Natural killer cell (primary cell): ENCODE data around the gene CRIM1. TPM values are rescaled to one million over a fixed set of nuclear protein-coding genes. Genes with fewer than 3 reads are reported as not detected.

Experiments used
- ATAC-seq, 3 donors: fragments of 150-1000 bp in 2 of 3; fragments of 200-7000 bp in 1 of 3; cut with Tn5 transposase; 1 replicate in 1 of 3; 2 replicates in 2 of 3; pipeline ENCODE4 v1.10.0; 2021; ENCODE audit warnings: mild to moderate bottlenecking in 2 of 3, moderate library complexity in 2 of 3
- DNase-seq, 2 donors: peaks; one replicate each; pipeline versions ENCODE4 v3.0.0 to v3.0.0-alpha.2; 2013 to 2021; ENCODE audit warnings: mixed read lengths in 1 of 2
- H3K27ac ChIP-seq: one replicate; pipeline ENCODE4 v1.5.1; 2013; ENCODE audit warnings: mild to moderate bottlenecking, low read length
- H3K27me3 ChIP-seq: one replicate; pipeline ENCODE4 v1.6.1; 2013; ENCODE audit warnings: low read length; ENCODE audit not compliant: control insufficient read depth, insufficient read depth
- H3K36me3 ChIP-seq: one replicate; pipeline ENCODE4 v1.6.1; 2013; ENCODE audit warnings: low read length; ENCODE audit not compliant: control insufficient read depth, insufficient read depth
- H3K4me1 ChIP-seq: one replicate; pipeline ENCODE4 v1.6.1; 2013; ENCODE audit warnings: low read length; ENCODE audit not compliant: control insufficient read depth, insufficient read depth
- H3K4me3 ChIP-seq: one replicate; pipeline ENCODE4 v1.5.1; 2013; ENCODE audit warnings: low read length
- H3K9me3 ChIP-seq: one replicate; pipeline ENCODE4 v1.6.1; 2013; ENCODE audit warnings: low read length; ENCODE audit not compliant: control insufficient read depth, insufficient read depth
- H3K27ac Mint-ChIP-seq, 2 donors: one replicate each; pipeline ENCODE4 v1.8.0; 2022; ENCODE audit warnings: mild to moderate bottlenecking in 2 of 2, mixed read lengths in 2 of 2, moderate library complexity in 1 of 2
- H3K27me3 Mint-ChIP-seq, 2 donors: one replicate each; pipeline ENCODE4 v1.8.0; 2022; ENCODE audit warnings: low read depth in 2 of 2, mixed read lengths in 2 of 2
- H3K36me3 Mint-ChIP-seq: one replicate; pipeline ENCODE4 v1.8.0; 2022; ENCODE audit warnings: mixed read lengths
- H3K4me1 Mint-ChIP-seq, 2 donors: one replicate each; pipeline ENCODE4 v1.8.0; 2022; ENCODE audit warnings: mixed read lengths in 2 of 2
- H3K4me3 Mint-ChIP-seq: one replicate; pipeline ENCODE4 v1.8.0; 2022; ENCODE audit warnings: mild to moderate bottlenecking, moderate library complexity, mixed read lengths
- H3K9me3 Mint-ChIP-seq, 2 donors: one replicate each; pipeline ENCODE4 v1.8.0; 2022; ENCODE audit warnings: mixed read lengths in 2 of 2
- WGBS: methylation state at CpG from one replicate; pipeline ENCODE4 v1.1.7; 2013; ENCODE audit warnings: missing lambda C conversion rate; ENCODE audit not compliant: insufficient coverage; 5-methylcytosine and 5-hydroxymethylcytosine counted together
- intact Hi-C: fragments of 100-400 bp; cut with micrococcal nuclease; formaldehyde crosslinking; loops from one replicate; pipeline ENCODE4 v1.14.2; 2022
- total RNA-seq, 4 donors: library from RNA; stranded (reverse); fragments of 120-200 nt in 1 of 4; gene quantifications; one replicate each; pipeline versions ENCODE4 v1.2.3 to v1.2.4, GENCODE V29; 2013 to 2022
- TF ChIP-seq, protein P1 (sequence below): fragments of 200-600 bp; IDR thresholded peaks from one replicate; pipeline ENCODE4 v1.8.0; 2022; ENCODE audit warnings: antibody characterized with exemption

The CRIM1 gene
- total RNA-seq, 3 donors from 2014 or later (not counting 1 experiment from before 2014, with no cell fraction given), result 19.3 to 34.1 (median 32.9) TPM

DNA sequence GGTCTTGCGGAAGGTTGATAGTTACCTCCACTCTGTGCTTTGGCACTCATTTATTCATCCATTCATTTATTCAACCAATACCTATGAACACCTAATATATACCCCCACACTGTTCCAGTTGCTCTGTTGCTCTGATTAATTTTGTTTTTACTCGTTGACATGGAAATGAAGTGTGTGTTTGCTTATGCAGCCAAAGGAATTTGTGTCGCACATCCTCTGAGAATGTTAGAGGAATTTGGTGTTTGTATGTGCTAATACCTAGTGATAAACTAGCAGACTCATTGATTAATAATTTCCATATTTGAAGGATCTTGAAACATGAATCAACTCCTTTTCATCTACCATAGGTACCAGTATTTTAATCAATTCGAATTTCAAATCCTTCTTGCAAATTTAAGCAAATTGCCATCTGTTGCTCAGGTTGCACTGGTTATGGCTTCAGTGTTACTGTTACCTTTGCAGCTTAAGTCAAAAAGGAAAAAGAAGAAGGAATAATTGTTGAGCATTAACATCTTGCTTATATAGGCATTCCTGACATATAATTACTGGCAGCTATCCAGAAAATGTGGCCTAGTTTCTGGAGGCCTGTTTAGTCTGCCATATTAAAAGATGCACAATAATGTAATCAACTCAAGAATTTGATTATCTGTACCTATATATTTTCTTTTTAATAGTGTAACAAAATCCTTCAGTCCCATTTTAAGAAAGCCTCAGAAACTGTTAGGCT lies 25.7 kb upstream of the CRIM1 start:
- TF ChIP-seq, protein P1, sequence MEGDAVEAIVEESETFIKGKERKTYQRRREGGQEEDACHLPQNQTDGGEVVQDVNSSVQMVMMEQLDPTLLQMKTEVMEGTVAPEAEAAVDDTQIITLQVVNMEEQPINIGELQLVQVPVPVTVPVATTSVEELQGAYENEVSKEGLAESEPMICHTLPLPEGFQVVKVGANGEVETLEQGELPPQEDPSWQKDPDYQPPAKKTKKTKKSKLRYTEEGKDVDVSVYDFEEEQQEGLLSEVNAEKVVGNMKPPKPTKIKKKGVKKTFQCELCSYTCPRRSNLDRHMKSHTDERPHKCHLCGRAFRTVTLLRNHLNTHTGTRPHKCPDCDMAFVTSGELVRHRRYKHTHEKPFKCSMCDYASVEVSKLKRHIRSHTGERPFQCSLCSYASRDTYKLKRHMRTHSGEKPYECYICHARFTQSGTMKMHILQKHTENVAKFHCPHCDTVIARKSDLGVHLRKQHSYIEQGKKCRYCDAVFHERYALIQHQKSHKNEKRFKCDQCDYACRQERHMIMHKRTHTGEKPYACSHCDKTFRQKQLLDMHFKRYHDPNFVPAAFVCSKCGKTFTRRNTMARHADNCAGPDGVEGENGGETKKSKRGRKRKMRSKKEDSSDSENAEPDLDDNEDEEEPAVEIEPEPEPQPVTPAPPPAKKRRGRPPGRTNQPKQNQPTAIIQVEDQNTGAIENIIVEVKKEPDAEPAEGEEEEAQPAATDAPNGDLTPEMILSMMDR, result no peak
- H3K36me3 Mint-ChIP-seq, result no peaks in the 10 kb centered on the region
- peaks cover 9 to 10% of the 10 kb centered on the region in 2 donors for H3K4me1 Mint-ChIP-seq
- WGBS, result 90% methylated on average over 2 of the region's 4 CpGs
- Histone ChIP-seq H3K9me3 (no peaks in the 10 kb centered on the region), H3K4me1 (no peaks in the 10 kb centered on the region), H3K27ac (no peak overlapping the region), H3K36me3 (no peaks in the 10 kb centered on the region), H3K4me3 (no peak overlapping the region), H3K27me3 (no peaks in the 10 kb centered on the region)
- ATAC-seq (no peak), DNase-seq (no peak)
- intact Hi-C loops, result loop anchor here (5.0 kb wide), 1 partner anchor 358 kb away; no protein-coding TSS in a partner anchor
- H3K4me3 Mint-ChIP-seq, result no peak overlapping the region
- H3K9me3 Mint-ChIP-seq, result no peaks in the 10 kb centered on the region
- H3K27ac Mint-ChIP-seq, result no peak overlapping the region
- H3K27me3 Mint-ChIP-seq, result peaks cover 0 to 8% of the 10 kb centered on the region in 2 donors

GRCh38 chr2:36330473-36331395 lies 24.8 kb upstream of the CRIM1 start:
- intact Hi-C loops, result loop anchor here (5.0 kb wide), 1 partner anchor 358 kb away; no protein-coding TSS in a partner anchor
- Mint-ChIP-seq H3K4me3 (no peak overlapping the region), H3K27ac (no peak overlapping the region), H3K36me3 (no peaks in the 10 kb centered on the region), H3K9me3 (no peaks in the 10 kb centered on the region), H3K27me3 (peaks cover 0 to 8% of the 10 kb centered on the region in 2 donors), H3K4me1 (peaks cover 9 to 10% of the 10 kb centered on the region in 2 donors)
- DNase-seq (no peak), ATAC-seq (no peak)
- TF ChIP-seq, protein P1, result no peak
- no peaks in the 10 kb centered on the region for H3K36me3 ChIP-seq
- no peak overlapping the region for H3K4me3 ChIP-seq
- no peaks in the 10 kb centered on the region for H3K4me1 ChIP-seq
- 95% methylated on average over 3 of the region's 3 CpGs for whole genome bisulfite sequencing
- no peaks in the 10 kb centered on the region for H3K9me3 ChIP-seq
- no peaks in the 10 kb centered on the region for H3K27me3 ChIP-seq
- H3K27ac ChIP-seq, result no peak overlapping the region

DNA sequence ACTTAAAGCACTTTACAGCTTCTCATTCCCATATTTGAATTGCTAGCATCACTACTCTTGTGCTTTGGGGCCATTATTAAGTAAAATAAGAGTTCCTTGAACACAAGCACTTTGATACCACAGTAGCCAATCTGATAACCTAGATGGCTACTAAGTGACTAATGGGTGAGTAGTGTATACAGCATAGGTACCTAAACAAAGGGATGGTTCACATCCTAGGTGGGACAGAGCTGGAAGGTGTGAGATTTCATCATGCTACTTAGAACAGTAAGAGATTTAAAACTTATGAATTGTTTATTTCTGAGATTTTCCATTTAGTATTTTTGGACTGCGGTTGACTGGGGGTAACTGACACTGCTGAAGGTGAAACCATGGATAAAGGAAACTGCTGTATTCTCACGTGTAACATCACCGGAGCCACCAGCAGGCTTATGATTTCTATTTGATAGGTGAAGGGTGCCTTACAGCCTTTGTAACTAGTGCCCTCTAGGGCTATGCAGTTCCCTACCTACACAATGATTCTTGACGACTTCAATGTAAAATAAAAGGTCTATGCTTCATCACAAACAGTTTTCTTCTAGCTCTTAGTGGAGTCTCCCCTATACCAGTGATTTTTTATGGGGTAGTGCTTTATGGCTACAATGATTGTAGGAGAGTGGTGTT lies 22.1 kb upstream of the CRIM1 start:
- ATAC-seq, result peak in 2 of 3 donors; percentile 65 to 77
- Histone ChIP-seq H3K27me3 (no peaks in the 10 kb centered on the region), H3K27ac (no peak overlapping the region), H3K9me3 (no peaks in the 10 kb centered on the region), H3K4me3 (no peak overlapping the region), H3K36me3 (no peaks in the 10 kb centered on the region), H3K4me1 (no peaks in the 10 kb centered on the region)
- 13% methylated on average over 3 of the region's 4 CpGs for WGBS
- Mint-ChIP-seq H3K27me3 (no peaks in the 10 kb centered on the region), H3K27ac (no peak overlapping the region), H3K4me1 (peaks cover 14 to 15% of the 10 kb centered on the region in 2 donors), H3K36me3 (no peaks in the 10 kb centered on the region), H3K9me3 (no peaks in the 10 kb centered on the region), H3K4me3 (no peak overlapping the region)
- TF ChIP-seq, protein P1, result peak; percentile 27
- intact Hi-C loops, result loop anchor here (5.0 kb wide), 1 partner anchor 361 kb away; no protein-coding TSS in a partner anchor
- DNase-seq, result peak in 1 of 2 donors; percentile 44
